SHP77 treated with DMSO at 0.1 percent for 48 hours (cell line): ENCODE measurements around the gene SSC4D.
"Not testable (repeated sequence)": the region's sequence is repeated elsewhere in the genome, so short reads cannot be mapped to it uniquely, and the experiment has no call there.

Experiments used
- DNase-seq: peaks from one replicate; lab custom pipeline; 2025; lab: John Stamatoyannopoulos, UW

SSC4D gene

DNA sequence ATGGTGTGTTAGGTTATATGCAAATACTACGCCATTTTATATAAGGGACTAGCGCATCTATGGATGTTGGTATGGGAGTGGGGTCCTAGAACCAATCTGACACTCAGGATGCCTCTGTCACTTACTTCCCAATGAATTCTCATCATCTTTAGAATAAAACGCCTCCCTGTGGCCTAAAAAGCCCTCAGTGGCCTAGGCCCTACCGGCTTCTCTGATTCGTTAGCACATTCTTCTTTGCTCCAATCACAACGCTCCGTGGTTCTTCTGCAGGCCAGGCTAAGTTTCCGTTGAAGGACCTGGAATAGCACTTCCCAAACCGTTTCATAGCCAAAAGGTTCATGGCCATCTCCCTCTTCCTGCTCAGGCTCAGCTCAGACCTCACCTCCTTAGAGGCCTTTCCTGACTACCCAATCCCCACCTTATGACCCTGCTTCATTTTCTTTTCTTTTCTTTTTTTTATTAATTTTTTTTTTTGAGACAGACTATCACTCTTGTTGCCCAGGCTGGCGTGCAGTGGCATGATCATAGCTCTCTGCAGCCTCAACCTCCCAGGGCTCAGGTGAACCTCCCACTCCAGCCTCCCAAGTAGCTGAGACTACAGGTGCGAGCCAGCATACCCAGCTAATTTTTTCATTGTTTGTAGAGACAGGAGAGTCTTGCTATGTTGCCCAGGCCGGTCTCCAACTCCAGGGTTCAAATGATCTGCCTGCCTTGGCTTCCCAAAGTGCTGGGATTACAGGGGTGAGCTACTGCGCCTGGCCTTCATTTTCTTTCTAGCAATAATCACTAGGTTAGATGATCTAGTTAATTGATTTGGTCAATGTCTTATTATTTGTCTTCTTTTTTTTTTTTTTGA, 26.2 kb downstream of the SSC4D start:
- no peak for DNase-seq

DNA sequence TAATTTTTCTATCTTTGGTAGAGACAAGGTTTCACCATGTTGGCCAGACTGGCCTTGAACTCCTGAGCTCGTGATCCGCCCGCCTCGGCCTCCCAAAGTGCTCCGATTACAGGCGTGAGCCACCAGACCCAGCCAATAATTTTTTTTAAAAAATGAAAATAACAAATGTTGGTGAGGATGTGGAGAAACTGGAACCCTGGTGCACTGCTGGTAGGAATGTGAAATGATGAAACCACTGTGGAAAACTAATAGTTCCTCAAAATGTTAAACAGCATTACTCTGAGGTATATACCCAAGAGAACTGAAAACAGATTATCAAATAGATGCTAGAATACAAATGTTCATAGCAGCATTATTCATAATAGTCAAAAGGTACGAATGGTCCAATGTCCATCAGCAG, 27.7 kb downstream of the SSC4D start:
- DNase-seq, result no peak

DNA sequence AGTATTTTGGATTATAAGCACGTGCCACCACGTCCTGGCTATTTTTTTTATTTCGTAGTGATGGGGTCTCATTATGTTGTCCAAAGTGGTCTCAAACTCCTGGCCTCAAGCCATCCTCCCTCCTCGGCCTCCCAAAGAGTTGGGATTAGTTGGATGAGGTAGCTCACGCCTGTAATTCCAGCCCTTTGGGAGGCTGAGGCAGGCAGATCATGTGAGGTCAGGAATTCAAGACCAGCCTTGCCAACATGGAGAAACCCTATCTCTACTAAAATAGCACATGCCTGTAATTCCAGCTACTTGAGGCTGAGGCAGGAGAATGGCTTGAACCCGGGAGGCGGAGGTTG, 28.9 kb downstream of the SSC4D start:
- no peak for DNase-seq

DNA sequence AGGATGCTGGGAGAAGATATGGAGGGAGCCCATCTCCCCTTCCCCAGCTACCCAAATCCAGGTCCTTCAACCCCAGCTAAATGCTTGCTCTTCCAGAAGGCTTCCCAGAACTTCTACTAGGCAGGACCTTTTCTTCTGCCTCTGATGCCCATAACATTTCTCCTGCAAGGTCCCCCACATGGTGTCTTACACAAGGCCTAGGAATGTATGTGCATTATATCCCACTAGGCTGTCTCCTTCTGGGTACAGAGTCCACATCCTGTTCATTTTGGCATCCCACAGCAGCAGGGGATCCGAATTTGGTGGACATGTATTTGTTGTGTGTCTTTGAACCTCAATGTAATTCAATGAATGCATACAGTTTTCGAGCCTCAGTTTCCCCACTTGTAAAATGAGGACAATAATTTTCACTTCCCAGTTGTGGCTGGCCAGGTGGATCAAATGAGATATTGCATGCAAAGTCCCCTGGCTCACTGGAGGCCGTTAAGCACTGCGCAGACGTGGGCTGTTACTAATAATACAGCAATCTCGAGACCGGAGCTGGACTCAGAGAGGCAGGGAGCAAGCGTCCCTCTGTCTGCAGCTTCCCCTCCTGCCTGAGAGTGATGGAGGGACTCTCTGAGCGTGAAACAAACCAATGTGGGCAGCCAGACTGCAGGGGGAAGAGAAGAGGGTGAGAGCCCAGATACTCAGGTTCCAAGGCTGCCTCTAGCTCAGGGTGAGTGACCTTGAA, 32.1 kb downstream of the SSC4D start:
- DNase-seq, result peak; percentile 36

DNA sequence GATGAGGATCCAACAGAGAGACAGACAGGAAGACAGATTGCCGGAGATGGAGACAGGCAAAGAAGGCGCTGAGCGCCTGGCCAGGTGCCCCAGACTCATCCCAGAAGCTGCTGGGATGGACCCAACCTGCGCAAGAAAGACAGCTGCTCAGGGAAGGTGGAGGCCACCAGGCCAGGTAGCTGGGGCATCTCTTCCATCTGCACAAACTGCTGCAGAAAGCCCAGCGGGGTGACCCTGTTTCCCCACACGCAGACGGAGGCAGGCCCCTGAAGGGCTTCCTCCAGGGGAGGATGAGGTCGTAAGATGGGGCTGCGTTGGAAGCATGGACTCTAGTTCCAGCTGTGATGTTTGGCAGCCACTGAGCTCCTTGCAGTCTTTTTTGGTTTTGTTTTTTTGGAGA, 34.2 kb downstream of the SSC4D start:
- no peak for DNase-seq

DNA sequence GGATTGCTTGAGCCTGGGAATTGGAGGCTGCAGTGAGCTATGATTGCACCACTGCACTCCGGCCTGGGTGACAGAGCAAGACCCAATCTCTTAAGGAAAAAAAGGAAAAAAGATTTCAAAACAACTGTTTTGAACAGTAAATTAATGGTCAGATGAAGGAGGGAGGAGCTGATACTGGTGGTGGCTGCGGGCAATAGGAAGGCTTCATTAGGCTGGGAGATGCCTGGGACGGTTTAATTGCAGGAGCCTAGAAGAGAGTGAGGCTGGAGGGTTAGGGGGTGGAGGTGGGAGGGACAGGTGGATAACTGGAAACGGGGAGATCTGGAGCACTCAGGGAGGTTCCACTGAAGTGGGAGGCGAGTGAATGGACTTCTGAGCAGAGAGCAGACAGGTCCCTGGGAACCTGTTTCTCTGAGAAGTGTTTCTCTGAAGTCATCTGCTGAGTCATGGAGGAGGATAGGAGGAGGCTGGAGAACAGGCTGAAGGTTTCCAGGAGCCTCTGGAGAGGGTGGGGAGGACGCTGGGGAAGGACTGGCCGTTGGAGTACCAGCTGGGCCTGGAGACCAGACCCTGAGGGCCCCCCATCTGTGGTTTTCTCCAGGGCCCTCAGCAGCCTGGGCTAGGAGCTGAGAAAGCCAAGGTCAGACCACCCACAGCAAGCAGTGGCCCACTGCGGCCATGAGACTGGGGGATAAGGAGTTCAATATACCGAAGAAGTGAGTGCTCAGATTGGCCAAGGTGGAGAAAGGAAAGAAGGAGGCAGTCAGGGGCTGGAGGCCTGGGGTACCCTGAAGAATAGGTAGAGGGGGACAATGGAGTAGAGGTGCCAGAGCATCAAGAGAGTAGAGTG, 36.3 kb downstream of the SSC4D start:
- no peak for DNase-seq

DNA sequence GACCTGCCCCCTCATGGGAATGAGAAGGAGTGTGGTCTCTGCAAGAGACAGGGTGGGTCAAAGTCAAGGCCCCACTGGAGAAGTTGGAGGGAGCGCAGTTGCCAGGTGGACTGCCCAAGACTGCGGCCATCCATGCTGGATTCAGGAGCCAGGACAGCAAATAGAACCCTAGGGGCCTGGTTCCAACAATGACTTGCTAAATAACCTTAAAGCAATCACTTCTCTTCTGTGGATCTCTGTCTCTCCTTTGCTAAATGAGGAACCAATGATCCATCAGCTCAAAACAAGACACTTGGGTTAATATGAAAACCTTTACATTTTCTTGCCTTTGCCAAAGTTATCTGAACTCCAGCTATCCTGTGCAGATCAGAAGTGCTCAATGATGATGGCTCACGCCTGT, 38.1 kb downstream of the SSC4D start:
- DNase-seq, result no peak

DNA sequence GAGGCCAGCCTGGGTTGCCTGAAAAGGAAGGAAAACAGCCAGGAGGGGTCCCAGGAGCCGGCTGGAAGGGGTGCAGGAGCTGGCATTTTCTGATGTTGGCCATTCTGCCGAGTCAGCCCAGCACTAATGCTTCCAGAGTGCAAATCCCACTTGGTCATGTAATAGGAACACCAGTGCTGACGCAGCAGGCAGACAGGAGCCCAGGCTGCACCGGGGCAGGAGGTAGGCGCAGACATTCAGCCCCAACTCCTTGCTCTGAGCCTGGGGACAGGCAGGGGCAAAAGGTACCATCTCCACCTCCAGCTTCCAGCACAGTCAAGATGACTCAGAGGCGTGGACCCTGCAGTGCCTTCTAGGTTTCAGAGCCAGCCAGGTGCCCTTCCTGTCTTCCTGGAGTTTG, 40.5 kb downstream of the SSC4D start:
- no peak for DNase-seq

DNA sequence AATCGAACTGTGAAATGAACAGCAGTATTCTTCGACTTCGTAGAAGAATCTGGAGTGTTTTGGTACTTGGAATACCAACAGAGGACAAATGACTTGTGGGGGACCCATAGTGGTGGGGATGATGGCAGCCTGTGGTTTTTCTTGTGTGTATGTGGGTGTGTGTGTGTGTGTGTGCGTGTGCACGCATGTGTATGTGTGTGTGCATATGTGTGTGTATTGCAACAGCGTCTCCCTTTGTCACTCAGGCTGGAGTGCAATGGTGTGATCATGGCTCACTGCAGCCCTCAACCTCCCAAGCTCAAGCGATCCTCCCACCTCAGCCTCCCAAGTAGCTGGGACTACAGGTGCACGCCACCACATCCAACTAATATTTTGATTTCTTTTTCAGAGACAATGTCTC, 41.3 kb downstream of the SSC4D start:
- DNase-seq, result no peak

DNA sequence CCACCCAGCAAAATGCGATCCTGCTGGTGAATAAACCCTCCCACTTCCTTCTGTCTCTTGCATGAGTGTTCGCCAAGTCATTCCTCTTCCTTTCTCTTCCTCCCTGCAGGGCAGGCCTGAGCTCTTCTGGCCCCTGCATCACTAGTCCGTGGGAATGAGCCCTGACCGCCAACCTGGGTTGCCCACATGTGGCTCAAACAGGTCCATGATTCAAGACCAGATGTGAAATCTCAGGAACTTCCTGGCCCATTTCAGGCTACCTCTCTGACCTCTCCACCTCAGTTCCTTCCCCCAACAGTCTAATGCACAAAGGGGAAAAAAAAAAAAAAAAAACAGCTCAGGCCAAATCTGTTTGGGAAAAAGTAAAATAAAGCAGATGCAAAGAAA, 45.3 kb downstream of the SSC4D start:
- no peak for DNase-seq

DNA sequence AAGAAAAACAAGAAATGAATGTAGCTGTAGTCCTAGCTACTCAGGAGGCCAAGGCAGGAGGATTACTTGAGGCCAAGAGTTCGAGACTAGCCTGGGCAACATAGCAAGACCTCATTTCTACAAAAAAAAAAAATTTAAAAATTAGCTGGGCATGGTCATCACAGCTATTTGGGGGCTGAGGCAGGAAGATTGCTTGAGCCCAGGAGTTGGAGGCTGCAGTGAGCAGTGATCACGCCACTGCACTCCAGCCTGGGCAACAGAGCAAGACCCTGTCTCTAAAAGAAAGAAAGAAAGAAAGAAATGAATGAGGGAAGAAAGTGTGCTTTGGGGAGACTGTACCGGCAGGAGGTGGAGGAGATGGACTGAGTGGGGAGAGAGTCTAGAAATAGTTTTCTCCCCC, 45.7 kb downstream of the SSC4D start:
- not testable (repeated sequence) for DNase-seq

DNA sequence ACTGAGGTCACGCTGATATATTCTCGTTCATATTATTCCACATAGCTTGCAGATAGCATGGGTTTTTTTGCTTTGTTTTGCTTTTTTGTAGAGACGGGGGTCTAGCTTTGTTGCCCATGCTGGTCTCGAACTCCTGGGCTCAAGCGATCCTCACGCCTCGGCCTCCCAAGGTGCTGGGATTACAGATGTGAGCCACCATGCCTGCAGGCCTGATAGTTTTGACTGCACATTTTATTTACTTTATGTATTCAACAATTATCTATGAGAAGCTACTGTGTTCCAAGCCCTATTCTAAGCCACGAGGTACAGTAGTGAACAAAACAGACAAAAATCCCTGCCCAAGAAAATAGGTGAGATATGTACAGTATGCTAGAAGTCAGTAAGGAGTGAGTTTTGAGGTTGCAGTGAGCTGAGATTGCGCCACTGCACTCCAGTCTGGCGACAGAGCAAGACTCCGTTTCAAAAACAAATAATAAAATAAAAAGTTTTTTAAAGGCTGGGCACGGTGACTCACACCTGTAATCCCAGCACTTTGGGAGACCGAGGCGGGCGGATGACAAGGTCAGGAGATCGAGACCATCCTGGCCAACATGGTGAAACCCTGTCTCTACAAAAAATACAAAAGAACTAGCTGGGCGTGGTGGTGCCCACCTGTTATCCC, 49.4 kb downstream of the SSC4D start:
- no peak for DNase-seq

DNA sequence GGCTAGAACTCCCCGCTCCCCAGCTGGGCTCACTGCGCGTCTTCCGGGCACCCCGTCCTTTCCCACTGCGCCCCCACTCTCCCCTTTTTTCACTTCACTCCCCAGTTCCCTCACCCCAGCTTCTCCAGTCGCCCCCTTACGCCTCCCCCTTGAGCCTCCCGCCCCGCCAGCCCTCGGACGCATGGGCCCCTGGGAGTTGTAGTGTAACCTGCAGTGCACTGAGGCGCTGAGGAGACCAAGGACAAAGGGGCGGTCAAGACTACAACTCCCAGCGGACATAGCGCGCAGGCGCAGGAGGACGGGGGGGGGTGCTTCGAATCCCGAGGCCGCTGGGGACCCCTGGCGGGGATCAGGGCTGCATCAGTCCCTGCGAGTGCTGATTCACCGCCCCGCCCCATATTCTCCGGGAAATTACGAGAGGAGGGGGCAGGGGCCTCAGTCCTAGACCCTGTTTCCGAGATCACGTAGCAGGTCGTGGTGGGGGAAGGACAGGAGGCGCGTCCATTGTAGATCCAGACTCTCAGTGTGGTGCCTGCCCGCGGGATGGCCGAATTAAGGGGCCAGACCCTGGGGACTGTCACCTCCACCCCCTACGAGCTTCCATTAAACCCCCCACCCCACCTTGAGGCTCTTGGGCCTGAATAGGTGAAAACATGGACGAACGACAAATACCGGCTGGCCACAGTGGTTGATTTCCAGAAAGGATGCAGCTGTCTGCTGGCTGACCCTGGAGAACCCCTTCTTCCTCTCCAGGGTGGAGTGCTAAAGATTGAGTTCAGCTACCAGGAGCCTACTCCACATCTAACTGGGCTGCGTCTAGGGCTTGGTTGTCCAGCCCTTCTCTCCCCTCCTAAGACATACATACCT, 50.2 kb downstream of the SSC4D start:
- peak; percentile 92 for DNase-seq

DNA sequence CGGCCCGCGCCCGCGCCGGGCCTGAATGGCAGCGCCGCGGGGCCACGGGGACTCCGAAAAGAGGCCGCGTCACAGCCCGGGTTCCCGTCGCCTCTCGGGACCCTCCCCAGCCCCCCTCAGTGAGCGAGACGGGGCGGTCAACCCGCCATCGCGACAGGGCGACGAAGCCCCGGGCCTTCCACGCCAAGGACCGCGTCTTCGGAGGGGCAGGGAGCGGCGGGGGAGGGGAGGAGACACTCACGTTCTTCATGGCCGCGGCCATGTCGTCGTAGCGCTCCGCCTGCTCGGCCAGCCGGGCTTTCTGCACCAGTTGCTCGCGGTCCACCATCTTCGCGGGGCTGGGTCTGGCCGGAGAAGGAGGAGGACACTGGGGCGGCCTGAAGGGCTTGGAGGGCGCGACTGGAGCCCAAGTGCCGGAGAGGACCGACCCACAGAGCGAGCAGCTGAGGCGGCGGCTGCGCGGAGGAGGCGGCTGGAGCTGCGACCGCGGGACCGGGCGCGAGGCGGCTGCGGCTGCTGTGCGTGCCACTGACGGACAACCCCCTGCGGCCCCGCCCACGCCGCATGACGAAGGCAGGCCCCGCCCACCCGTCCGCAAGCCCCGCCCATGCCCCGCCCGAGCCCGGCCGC, 50.9 kb downstream of the SSC4D start, which contains the start of gene YWHAG:
Gene YWHAG, minus strand, starts transcription at position 511 of the 630 bp plus-strand sequence. Its CDS starts 183 bp downstream, at position 328.
- peak; percentile 35 for DNase-seq

DNA sequence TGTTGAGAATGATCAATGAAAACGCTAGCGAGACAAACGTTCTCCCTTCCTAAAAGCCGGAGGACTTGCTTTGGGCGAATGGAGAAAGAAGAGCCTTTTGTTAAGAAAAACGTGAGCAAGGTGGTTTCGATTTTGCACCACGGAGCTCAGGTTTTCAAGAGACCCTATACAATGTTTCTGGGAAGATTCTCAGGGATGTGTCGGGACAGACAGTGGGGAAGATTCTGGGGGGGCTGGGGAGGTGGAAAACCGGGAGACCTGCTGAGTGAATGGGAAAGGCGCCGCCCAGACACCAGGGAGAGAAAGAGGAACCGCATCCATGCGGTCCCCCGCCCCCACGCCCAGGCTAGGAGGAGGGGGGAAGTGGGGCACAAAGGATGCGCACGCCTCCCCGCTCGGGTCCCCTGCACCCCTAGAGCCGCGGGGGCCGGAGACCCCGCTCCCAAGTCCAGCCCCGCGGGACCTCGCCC, 51.5 kb downstream of the SSC4D start:
- no peak for DNase-seq

DNA sequence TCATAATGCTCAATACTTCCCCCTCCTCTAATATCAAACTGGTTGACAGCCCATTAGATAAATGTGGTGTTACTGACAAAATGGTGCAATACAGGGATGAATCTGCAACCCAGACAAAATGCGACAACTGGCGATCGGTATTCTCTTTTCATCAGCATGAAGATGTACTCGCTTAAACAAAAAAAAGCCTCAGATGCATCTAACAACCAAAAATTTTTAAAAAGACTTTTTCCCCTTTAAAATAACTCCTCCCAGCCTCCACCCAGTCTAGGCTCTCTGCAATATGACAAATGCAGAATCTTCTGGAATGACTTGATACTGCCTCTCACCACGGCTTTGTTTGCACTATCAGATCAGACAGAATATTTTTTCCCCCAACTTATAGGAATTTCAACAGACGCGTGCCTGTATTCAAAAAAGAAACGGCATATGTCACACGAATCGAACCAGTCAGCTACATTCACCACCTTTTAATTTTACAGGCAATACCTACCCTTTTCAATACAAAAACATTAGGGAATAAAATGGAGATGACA, 52.0 kb downstream of the SSC4D start:
- DNase-seq, result no peak

DNA sequence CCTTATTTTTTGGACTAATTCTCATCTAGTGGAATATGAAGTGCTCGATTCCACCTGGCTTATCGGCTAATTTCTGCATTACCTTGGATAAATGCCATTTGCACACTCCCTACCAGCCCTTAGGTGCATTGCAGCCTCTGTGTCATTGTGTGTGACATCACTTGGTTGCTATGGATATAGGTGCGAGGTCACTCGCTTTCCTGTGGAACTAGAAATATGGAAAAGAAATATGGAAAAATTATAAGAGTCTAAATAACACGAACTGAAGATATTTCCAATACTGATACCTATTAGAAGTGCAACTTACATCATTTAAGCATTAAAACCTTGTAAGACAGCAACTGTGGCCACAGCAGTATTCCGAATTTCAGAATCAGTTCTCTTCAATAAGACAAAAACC, 52.7 kb downstream of the SSC4D start:
- no peak for DNase-seq

DNA sequence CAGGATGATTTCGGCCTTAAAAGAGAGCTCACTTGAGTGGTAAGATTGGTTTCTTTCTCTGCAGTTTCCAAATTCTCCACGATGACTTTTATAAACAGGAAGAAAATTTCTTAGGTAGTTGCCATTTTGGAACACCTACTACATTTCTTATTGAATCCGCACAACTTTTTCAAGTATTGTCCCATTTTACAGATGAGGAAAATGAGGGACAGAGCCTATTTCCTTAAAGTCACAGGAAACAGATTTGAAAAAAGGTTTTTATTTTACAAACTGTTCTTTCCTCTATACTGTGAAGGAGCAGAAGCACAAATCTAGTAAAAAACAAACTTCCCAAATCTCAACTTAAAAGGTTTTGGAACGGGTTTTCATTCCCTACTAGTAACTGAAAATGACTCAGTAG, 53.4 kb downstream of the SSC4D start:
- no peak for DNase-seq

DNA sequence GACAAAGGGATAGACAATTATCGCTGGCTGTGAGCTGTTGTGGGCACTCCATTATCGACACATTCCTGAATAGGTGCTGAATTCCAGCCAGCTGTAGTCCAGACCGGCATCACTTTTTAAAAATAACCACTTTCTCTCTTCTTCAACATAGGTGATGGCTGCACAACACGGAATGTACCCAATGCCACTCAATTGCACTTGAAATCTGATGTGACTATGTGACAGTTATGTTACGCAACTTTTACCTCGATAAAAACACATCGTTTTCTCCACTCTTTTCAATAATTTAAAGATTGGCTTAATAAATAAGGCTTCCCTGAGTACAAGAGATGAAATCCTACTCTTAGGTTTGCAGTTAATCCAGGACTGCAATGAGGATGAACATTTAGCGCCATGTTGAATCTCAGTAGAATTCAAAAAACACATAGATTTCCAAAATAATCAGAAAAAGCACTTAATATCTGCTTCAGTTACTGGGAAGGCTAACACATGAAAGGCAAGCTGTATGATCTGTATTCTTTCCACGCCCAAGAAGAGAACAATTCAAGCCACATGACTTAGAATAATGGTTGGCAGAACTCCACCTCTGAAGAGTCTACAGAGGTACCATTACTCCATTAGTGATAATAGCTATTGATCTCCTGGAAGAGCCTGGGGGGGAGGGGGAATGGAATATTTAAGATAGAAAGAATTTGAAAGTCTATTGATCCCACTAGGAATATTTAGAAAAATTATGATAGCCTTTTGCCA, 54.3 kb downstream of the SSC4D start:
- no peak for DNase-seq
